Fibroblast of lung (primary cell): ENCODE measurements around the gene OR10D3. TPM values are rescaled to one million over a fixed set of nuclear protein-coding genes. Genes with fewer than 3 reads are reported as not detected.

ENCODE experiments used
- DNase-seq, 2 donors: peaks; one replicate each; pipeline versions ENCODE4 v3.0.0 to v3.0.0-alpha.2; 2010; ENCODE audit warnings: low read depth in 2 of 2
- H2AFZ ChIP-seq: 2 replicates; pipeline ENCODE4 v1.5.1; 2012; ENCODE audit warnings: low read length, control low read depth, inconsistent platforms
- H3K27ac ChIP-seq: 2 replicates; pipeline ENCODE4 v1.5.1; 2011; ENCODE audit warnings: low read length, control low read depth; ENCODE audit not compliant: insufficient read depth
- H3K27me3 ChIP-seq: 2 replicates; pipeline ENCODE4 v1.5.1; 2011; ENCODE audit warnings: mild to moderate bottlenecking, low read length; ENCODE audit not compliant: control insufficient read depth, insufficient read depth
- H3K36me3 ChIP-seq: 2 replicates; pipeline ENCODE4 v1.5.1; 2011; ENCODE audit warnings: low read length; ENCODE audit not compliant: control insufficient read depth, insufficient read depth
- H3K4me1 ChIP-seq: 2 replicates; pipeline ENCODE4 v1.5.1; 2011; ENCODE audit warnings: low read length; ENCODE audit not compliant: control insufficient read depth, insufficient read depth; ENCODE audit errors: extremely low read depth
- H3K4me2 ChIP-seq: 2 replicates; pipeline ENCODE4 v1.5.1; 2011; ENCODE audit warnings: low read length, control low read depth; ENCODE audit not compliant: insufficient read depth; ENCODE audit errors: extremely low read depth
- H3K4me3 ChIP-seq, 4 experiments: fragments of 200-600 bp in 1 of 4; sonication (generic) in 1 of 4; replicated peaks in 1 of 4; 2 replicates each; pipeline ENCODE4 v1.5.1; 2011 to 2016; ENCODE audit warnings: low read length in 4 of 4, low read depth in 3 of 4, mild to moderate bottlenecking in 3 of 4, control low read depth in 2 of 4, inconsistent platforms in 1 of 4, mixed read lengths in 1 of 4; ENCODE audit not compliant: insufficient read depth in 1 of 4; ENCODE audit errors: control extremely low read depth in 1 of 4
- H3K79me2 ChIP-seq: 2 replicates; pipeline ENCODE4 v1.5.1; 2012; ENCODE audit warnings: mild to moderate bottlenecking, low read length, inconsistent platforms; ENCODE audit not compliant: control insufficient read depth, insufficient read depth
- H3K9ac ChIP-seq: 2 replicates; pipeline ENCODE4 v1.5.1; 2011; ENCODE audit warnings: mild to moderate bottlenecking, low read length, control low read depth; ENCODE audit not compliant: insufficient read depth
- H3K9me3 ChIP-seq: 2 replicates; pipeline ENCODE4 v1.5.1; 2012; ENCODE audit warnings: low read depth, low read length; ENCODE audit not compliant: control insufficient read depth, insufficient read depth
- H4K20me1 ChIP-seq: 2 replicates; pipeline ENCODE4 v1.5.1; 2011; ENCODE audit warnings: low read length; ENCODE audit not compliant: control insufficient read depth, insufficient read depth; ENCODE audit errors: extremely low read depth
- CTCF ChIP-seq, 2 donors: IDR thresholded peaks in 1 of 2; conservative IDR thresholded peaks in 1 of 2; 1 replicate in 1 of 2; 2 replicates in 1 of 2; pipeline ENCODE4 v1.5.1; 2011 to 2012; ENCODE audit warnings: low read length in 2 of 2, control low read depth in 1 of 2, inconsistent platforms in 1 of 2, low read depth in 1 of 2, mild to moderate bottlenecking in 1 of 2
- EZH2 ChIP-seq: IDR thresholded peaks from 2 replicates; pipeline ENCODE4 v1.5.1; 2012; ENCODE audit warnings: low read length, control low read depth, mild to moderate bottlenecking; ENCODE audit errors: missing control alignments
- polyA minus RNA-seq: library from RNA; depleted of rRNA, polyadenylated mRNA; stranded (reverse); fragments of >200 nt; gene quantifications from 2 replicates; pipeline ENCODE4 v1.2.3, GENCODE V29; 2011; ENCODE audit warnings: low replicate concordance
- polyA plus RNA-seq, 2 donors: library from polyadenylated mRNA; depleted of rRNA in 1 of 2; stranded (reverse) in 1 of 2; unstranded in 1 of 2; fragments of >200 nt; gene quantifications; 2 replicates each; pipeline ENCODE4 v1.2.1, GENCODE V29; 2011 to 2012; ENCODE audit warnings: missing spikeins in 1 of 2
- total RNA-seq: library from RNA; depleted of rRNA; stranded (reverse); fragments of >200 nt; gene quantifications from 2 replicates; pipeline ENCODE4 v1.2.1, GENCODE V29; 2014

Gene OR10D3, protein sequence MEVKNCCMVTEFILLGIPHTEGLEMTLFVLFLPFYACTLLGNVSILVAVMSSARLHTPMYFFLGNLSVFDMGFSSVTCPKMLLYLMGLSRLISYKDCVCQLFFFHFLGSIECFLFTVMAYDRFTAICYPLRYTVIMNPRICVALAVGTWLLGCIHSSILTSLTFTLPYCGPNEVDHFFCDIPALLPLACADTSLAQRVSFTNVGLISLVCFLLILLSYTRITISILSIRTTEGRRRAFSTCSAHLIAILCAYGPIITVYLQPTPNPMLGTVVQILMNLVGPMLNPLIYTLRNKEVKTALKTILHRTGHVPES
- total RNA-seq (not detected in 2 replicates), polyA plus RNA-seq (not detected in 2 replicates), polyA minus RNA-seq (not detected in 2 replicates)
- not detected in 2 replicates for polyA plus RNA-seq (2012)

DNA sequence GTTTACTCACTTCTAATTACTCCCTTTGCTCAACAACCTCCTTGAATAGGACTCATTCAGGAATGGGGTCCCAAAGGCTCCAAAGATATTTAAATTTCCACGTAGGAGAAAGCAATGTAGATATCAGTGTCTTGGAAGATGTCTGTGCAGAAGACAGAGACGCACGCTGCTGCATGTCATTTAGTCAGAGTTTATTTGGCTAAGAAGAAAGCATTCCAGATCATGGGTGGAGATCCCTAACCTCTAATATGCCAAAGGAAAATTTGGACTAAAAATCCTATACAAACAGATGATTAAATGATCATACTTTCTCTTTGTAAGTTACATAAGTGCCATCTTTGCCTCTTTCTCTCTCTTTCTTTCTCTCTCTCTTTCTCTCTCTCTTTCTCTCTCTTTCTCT lies at the start of gene OR10D3:
TSS of gene OR10D3 (plus strand) at position 278 of the 400 bp plus-strand sequence. CDS start 1,925 bp downstream, outside the sequence.
- Histone ChIP-seq H4K20me1 (no peaks in the 10 kb centered on the region), H3K4me1 (no peaks in the 10 kb centered on the region), H3K4me2 (no peak within 1 kb of the TSS), H3K27me3 (peaks cover 2% of the 10 kb centered on the region), H3K9ac (no peak within 1 kb of the TSS), H3K27ac (no peak within 1 kb of the TSS), H3K36me3 (no peaks in the 10 kb centered on the region), H2AFZ (no peak within 1 kb of the TSS), H3K9me3 (no peaks in the 10 kb centered on the region), H3K4me3 (no peak within 1 kb of the TSS), H3K79me2 (no peaks in the 10 kb centered on the region)
- DNase-seq, result no peak
- no peak for TF ChIP-seq EZH2
- no peak for TF ChIP-seq CTCF (conservative IDR thresholded peaks at IDR 0.05 in 1 of 2, IDR thresholded peaks at IDR 0.05 in 1 of 2; ENCODE audit: low read depth in 1 of 2, low read length in 2 of 2)

- Histone ChIP-seq H3K27me3 (no peaks in the 10 kb centered on the region), H3K4me2 (no peak overlapping the region), H2AFZ (no peak overlapping the region), H4K20me1 (no peaks in the 10 kb centered on the region), H3K9ac (no peak overlapping the region), H3K27ac (no peak overlapping the region), H3K36me3 (no peaks in the 10 kb centered on the region), H3K79me2 (no peaks in the 10 kb centered on the region), H3K9me3 (no peaks in the 10 kb centered on the region), H3K4me1 (no peaks in the 10 kb centered on the region), H3K4me3 (no peak overlapping the region)
- no peak for TF ChIP-seq EZH2
- no peak for TF ChIP-seq CTCF (conservative IDR thresholded peaks at IDR 0.05 in 1 of 2, IDR thresholded peaks at IDR 0.05 in 1 of 2; ENCODE audit: low read depth in 1 of 2, low read length in 2 of 2)
- DNase-seq, result no peak
Observed at GRCh38 chr11:124143034-124143433, 40.1 kb upstream of the OR10D3 start.

- Histone ChIP-seq H3K27me3 (no peaks in the 10 kb centered on the region), H2AFZ (no peak overlapping the region), H3K27ac (no peak overlapping the region), H3K4me3 (no peak overlapping the region), H3K4me1 (no peaks in the 10 kb centered on the region), H3K9ac (no peak overlapping the region), H3K79me2 (no peaks in the 10 kb centered on the region), H3K9me3 (no peaks in the 10 kb centered on the region), H3K36me3 (no peaks in the 10 kb centered on the region), H3K4me2 (no peak overlapping the region), H4K20me1 (no peaks in the 10 kb centered on the region)
- no peak for DNase-seq
- TF ChIP-seq EZH2, result no peak
- no peak for TF ChIP-seq CTCF (conservative IDR thresholded peaks at IDR 0.05 in 1 of 2, IDR thresholded peaks at IDR 0.05 in 1 of 2; ENCODE audit: low read depth in 1 of 2, low read length in 2 of 2)
Observed at GRCh38 chr11:124147951-124148350, 35.2 kb upstream of the OR10D3 start.
